NT2/D1 (cell line): ENCODE measurements around the gene EVI5L.
A peak's percentile ranks its signal among the peaks of the same experiment; 100 is the strongest.

Experiments used
- DNase-seq: peaks from one replicate; pipeline ENCODE4 v3.0.0-alpha.2; 2011; ENCODE audit warnings: low read depth, low spot score
- H3K27me3 ChIP-seq: 2 replicates; pipeline ENCODE4 v1.6.0; 2011; ENCODE audit warnings: mild to moderate bottlenecking; ENCODE audit not compliant: insufficient read length, insufficient read depth
- H3K36me3 ChIP-seq: 2 replicates; pipeline ENCODE4 v1.6.1; 2011; ENCODE audit warnings: mild to moderate bottlenecking, low read length, mixed read lengths; ENCODE audit not compliant: insufficient read depth, insufficient read length
- H3K4me1 ChIP-seq: 2 replicates; pipeline ENCODE4 v1.5.1; 2011; ENCODE audit not compliant: insufficient read depth, insufficient read length
- H3K4me3 ChIP-seq: 2 replicates; pipeline ENCODE4 v1.5.1; 2011; ENCODE audit warnings: low read depth; ENCODE audit not compliant: insufficient read length
- H3K9ac ChIP-seq: 2 replicates; pipeline ENCODE4 v1.6.0; 2011; ENCODE audit warnings: low read depth; ENCODE audit not compliant: insufficient read length
- H3K9me3 ChIP-seq: 2 replicates; pipeline ENCODE4 v1.5.1; 2011; ENCODE audit warnings: mild to moderate bottlenecking, low read length; ENCODE audit not compliant: insufficient read depth
- SUZ12 ChIP-seq: IDR thresholded peaks from 2 replicates; pipeline ENCODE4 v1.6.1; 2011; ENCODE audit not compliant: insufficient read length, insufficient read depth; ENCODE audit errors: extremely low read depth
- YY1 ChIP-seq: IDR thresholded peaks from 2 replicates; pipeline ENCODE4 v1.6.1; 2011; ENCODE audit not compliant: insufficient read length, insufficient read depth
- ZNF274 ChIP-seq: IDR thresholded peaks from 2 replicates; pipeline ENCODE4 v1.6.1; 2011; ENCODE audit warnings: mild to moderate bottlenecking, low read depth, low read length

Gene EVI5L

DNA sequence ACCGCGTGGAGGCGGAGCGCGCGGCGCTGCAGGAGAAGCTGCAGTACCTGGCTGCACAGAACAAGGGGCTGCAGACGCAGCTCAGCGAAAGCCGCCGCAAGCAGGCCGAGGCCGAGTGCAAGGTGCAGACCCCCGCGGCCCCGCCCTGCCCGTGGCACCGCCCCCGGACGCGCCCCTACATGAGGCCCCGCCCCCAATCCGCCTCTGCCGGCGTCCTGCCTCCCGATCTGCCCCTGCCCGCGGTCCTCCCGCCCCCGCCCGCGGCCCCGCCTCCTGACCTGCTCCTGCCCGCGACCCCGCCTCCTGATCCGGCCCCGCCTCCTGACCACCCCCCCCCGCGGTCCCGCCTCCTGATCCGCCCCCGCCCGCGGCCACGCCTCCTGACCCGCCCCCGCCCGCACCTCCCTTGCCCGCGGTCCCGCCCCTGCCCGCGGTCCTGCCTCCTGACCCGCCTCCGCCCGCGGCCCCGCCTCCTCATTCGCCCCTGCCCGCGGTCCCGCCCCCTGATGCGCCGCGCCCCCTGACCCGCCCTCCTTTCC is 32.5 kb downstream of the EVI5L start:
- Histone ChIP-seq H3K27me3 (peaks cover 41% of the 10 kb centered on the region), H3K36me3 (no peaks in the 10 kb centered on the region), H3K9me3 (no peaks in the 10 kb centered on the region), H3K4me1 (peaks cover 53% of the 10 kb centered on the region), H3K9ac (peak overlapping the region; percentile 80), H3K4me3 (peak overlapping the region; percentile 57)
- DNase-seq: peak; percentile 84
- TF ChIP-seq YY1 (no peak), ZNF274 (no peak), SUZ12 (no peak)

DNA sequence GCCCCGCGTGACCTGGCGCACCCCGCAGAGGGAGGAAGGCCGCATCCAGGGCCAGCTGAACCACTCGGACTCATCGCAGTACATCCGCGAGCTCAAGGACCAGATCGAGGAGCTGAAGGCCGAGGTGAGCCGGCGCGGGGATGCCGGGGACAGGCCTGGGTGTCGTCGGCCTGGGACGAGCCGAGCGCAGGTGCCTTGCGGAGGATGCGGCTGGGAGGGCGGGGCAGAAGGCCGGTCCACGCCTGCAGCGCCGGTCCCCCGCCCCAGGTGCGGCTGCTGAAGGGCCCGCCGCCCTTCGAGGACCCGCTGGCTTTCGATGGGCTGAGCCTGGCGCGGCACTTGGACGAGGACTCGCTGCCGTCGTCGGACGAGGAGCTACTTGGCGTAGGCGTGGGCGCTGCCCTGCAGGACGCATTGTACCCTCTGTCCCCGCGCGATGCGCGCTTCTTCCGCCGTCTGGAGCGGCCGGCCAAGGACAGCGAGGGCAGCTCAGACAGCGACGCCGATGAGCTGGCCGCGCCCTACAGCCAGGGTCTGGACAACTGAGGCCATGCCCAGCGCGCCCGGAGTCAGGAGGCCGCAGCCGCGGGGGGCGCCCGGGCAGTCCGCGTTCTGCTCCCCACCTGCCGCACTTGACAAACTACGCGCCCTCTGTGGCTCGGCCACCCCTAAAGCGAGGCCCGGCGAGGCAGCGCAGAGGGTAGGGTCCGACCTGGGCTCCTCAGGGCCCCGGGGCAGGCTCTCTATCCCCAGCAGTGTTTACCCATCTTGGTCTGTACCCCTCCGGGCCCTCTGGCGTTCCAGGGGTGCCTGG is 33.3 kb downstream of the EVI5L start:
- no peaks in the 10 kb centered on the region for H3K9me3 ChIP-seq
- no peak for TF ChIP-seq ZNF274
- no peak for TF ChIP-seq YY1
- TF ChIP-seq SUZ12: no peak
- no peaks in the 10 kb centered on the region for H3K36me3 ChIP-seq
- DNase-seq: no peak
- H3K9ac ChIP-seq: peak overlapping the region; percentile 4
- H3K4me1 ChIP-seq: peaks cover 47% of the 10 kb centered on the region
- peaks cover 41% of the 10 kb centered on the region for H3K27me3 ChIP-seq
- H3K4me3 ChIP-seq: no peak overlapping the region

DNA sequence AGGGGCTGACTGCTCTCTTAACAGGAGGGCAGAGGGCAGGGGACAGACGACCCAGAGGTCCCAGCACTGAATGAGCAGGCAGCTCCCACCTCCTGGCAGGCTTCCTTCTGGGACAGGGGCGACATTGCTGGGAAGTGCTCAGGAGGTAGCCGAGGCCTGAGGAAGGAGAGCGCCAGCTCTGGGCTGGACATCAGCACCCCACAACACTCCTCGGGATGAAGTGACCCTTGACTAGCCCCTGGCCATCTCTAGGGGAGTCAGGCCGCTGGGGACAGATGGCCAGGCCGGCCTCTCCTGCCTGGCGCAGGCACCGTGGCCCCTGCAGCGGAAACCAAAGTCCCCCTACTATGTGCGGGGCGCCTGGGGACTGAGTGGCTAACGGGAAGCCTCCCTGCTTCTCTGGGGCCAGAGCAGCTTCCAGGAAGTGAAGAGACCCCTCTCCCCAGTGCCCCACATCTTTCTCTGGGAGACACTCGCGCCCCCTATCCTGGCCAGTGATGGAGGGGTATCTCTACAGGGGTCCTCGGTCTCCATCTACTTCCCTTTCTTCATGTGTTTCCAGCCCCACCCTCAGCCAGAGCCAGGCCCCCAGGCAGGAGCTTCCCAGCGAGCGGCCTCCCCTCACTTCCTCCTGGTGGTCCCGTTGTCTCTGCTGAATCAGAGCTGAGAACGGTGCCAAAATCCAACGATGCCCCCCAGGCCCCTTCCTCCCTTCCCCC is 34.1 kb downstream of the EVI5L start:
- TF ChIP-seq ZNF274: no peak
- no peak for TF ChIP-seq SUZ12
- no peak for TF ChIP-seq YY1
- H3K9ac ChIP-seq: no peak overlapping the region
- peaks cover 41% of the 10 kb centered on the region for H3K27me3 ChIP-seq
- no peak overlapping the region for H3K4me3 ChIP-seq
- no peaks in the 10 kb centered on the region for H3K9me3 ChIP-seq
- peaks cover 44% of the 10 kb centered on the region for H3K4me1 ChIP-seq
- no peaks in the 10 kb centered on the region for H3K36me3 ChIP-seq
- no peak for DNase-seq

DNA sequence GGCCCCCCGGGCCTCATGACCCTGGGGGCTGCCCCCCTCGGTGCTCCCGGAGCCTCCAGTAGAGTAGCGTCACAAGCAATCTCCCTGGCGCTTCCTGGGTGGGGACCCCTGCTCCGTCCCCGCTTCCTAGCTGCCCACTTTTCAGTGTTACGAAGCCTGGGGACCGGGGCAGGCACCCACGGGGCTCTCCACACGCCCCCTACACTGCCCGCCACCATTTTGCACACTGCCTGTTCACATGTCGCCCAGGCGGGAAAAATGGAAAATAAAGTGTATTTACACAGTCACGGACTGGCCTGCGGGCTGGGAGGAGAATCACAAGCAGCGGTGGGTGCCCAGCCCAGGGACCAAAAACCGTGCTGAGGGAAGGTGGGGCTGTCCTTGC is 34.7 kb downstream of the EVI5L start:
- DNase-seq: no peak
- H3K27me3 ChIP-seq: peaks cover 37% of the 10 kb centered on the region

DNA sequence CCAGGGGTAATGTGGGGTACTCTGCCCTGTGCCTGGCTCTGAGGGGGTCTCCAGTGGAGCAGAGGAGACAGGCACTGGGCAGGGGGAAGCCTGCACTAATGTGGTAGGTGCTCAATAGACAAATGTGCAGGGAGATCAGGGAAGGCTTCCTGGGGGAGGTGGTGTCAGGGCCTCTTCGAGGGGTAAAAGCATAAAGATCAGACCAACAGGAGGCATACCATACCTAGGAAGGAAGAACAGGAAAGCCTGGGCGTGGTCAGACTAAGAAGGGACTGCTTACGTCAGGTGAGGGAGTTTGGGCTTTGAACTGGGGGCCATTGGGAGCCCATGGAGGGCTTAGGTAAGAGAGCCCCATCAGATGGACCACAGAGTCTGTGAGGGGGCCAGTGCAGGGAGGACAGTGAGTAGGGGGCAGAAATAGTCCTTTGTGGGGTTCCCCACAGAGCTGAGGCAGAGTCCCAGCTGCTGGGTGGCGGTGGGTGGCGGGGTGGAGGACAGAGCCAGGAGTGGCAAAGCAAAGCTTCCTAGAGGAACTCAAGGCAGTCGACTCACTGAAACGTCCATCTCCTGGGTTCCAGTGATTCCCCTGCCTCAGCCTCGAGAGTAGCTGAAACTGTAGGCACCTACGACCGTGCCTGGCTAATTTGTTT is 35.4 kb downstream of the EVI5L start:
- TF ChIP-seq YY1: no peak
- no peak for TF ChIP-seq SUZ12
- no peak for TF ChIP-seq ZNF274

More for the DNA sequence above, 34.7 kb downstream of the EVI5L start:
- H3K4me3 ChIP-seq: no peak overlapping the region
- H3K9ac ChIP-seq: peak overlapping the region; percentile 28
- no peaks in the 10 kb centered on the region for H3K9me3 ChIP-seq
- TF ChIP-seq ZNF274: no peak
- no peak for TF ChIP-seq YY1
- TF ChIP-seq SUZ12: no peak
- peaks cover 40% of the 10 kb centered on the region for H3K4me1 ChIP-seq
- no peaks in the 10 kb centered on the region for H3K36me3 ChIP-seq

DNA sequence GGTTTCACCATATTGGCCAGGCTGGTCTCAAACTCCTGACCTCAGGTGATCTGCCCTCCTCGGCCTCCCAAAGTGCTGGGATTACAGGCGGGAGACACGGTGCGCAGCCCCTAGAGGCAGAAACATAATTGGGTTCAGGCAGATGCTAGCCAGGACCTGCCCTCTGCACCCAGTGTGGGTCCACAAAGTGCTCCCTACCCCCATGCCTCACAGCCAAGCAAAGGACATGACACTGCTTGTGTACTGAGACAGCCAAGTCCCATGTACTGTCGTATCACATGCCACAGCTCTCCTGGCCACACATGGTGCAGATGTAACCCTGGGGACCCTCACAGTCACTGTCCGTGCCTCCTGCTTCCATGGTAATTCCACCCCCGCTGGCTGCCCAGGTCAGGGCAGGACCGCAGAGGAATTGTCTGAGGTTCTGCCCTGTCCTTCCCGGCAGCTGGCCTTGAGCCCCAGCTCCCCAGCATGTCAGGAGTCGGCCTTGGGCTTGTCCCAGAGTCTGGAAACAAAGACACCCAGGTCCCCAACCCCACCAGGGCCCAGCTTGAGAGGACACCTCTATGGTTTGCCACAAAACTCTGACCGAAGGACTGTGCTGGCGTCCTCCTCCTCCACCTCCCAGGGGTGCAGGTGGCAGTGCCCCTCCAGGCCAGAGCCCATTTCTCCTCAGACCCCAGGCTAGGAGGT is 36.5 kb downstream of the EVI5L start:
- peaks cover 19% of the 10 kb centered on the region for H3K27me3 ChIP-seq
- no peaks in the 10 kb centered on the region for H3K9me3 ChIP-seq
- no peak for DNase-seq
- peaks cover 27% of the 10 kb centered on the region for H3K4me1 ChIP-seq
- no peak overlapping the region for H3K4me3 ChIP-seq
- TF ChIP-seq SUZ12 (no peak), ZNF274 (no peak), YY1 (no peak)
- no peak overlapping the region for H3K9ac ChIP-seq
- no peaks in the 10 kb centered on the region for H3K36me3 ChIP-seq

More for the DNA sequence above, 35.4 kb downstream of the EVI5L start:
- H3K27me3 ChIP-seq: peaks cover 30% of the 10 kb centered on the region
- H3K36me3 ChIP-seq: no peaks in the 10 kb centered on the region
- DNase-seq: no peak
- H3K9me3 ChIP-seq: no peaks in the 10 kb centered on the region
- no peak overlapping the region for H3K4me3 ChIP-seq
- peaks cover 34% of the 10 kb centered on the region for H3K4me1 ChIP-seq
- no peak overlapping the region for H3K9ac ChIP-seq
